OCI-LY3 (cell line): Measurements from ENCODE around the gene SLX9.

Experiments used
- H2AFZ ChIP-seq: fragments of 200-600, 300-600 bp; shearing (Covaris generic); 2 replicates; pipeline ENCODE4 v1.6.0; 2014; ENCODE audit warnings: antibody characterized with exemption, low read depth, low read length
- H3K27ac ChIP-seq: fragments of 200-600, 300-600 bp; sonication (generic); 2 replicates; pipeline ENCODE4 v1.5.1; 2014; ENCODE audit warnings: mild to moderate bottlenecking, low read length, moderate library complexity, mixed read lengths
- H3K27me3 ChIP-seq: fragments of 200-600, 300-600 bp; sonication (generic); 2 replicates; pipeline ENCODE4 v1.6.1; 2014; ENCODE audit warnings: low read depth, low read length, mixed read lengths
- H3K36me3 ChIP-seq: fragments of 200-600, 300-600 bp; sonication (generic); replicated peaks from 2 replicates; pipeline ENCODE3; 2014; ENCODE audit warnings: low read depth, low read length, mixed read lengths
- H3K4me1 ChIP-seq: fragments of 300-600, 200-600 bp; sonication (generic); 2 replicates; pipeline ENCODE4 v1.6.1; 2014; ENCODE audit warnings: low read length, mixed read lengths
- H3K4me2 ChIP-seq: fragments of 200-600, 300-600 bp; sonication (generic); 2 replicates; pipeline ENCODE4 v1.6.1; 2014; ENCODE audit warnings: low read length, mixed read lengths
- H3K4me3 ChIP-seq: fragments of 300-600, 200-600 bp; sonication (generic); 2 replicates; pipeline ENCODE4 v1.5.1; 2014; ENCODE audit warnings: antibody characterized with exemption, mild to moderate bottlenecking, low read length, moderate library complexity
- H3K79me2 ChIP-seq: fragments of 300-600, 200-600 bp; shearing (Covaris generic); 2 replicates; pipeline ENCODE4 v1.6.1; 2014; ENCODE audit warnings: mild to moderate bottlenecking, low read length, mixed read lengths
- H3K9ac ChIP-seq: fragments of 300-600, 200-600 bp; shearing (Covaris generic); 2 replicates; pipeline ENCODE4 v1.6.0; 2014; ENCODE audit warnings: mild to moderate bottlenecking, low read length, moderate library complexity
- H3K9me3 ChIP-seq: fragments of 200-600, 300-600 bp; shearing (Covaris generic); 2 replicates; pipeline ENCODE4 v1.6.1; 2014; ENCODE audit warnings: low read length, mixed read lengths; ENCODE audit not compliant: insufficient read depth
- H4K20me1 ChIP-seq: fragments of 200-600, 300-600 bp; sonication (generic); 2 replicates; pipeline ENCODE4 v1.6.1; 2016; ENCODE audit warnings: low read length, mixed read lengths; ENCODE audit not compliant: insufficient read depth
- EZH2phosphoT487 ChIP-seq: fragments of 200-600 bp; shearing (Covaris generic); IDR thresholded peaks from 2 replicates; pipeline ENCODE4 v1.6.1; 2018; ENCODE audit warnings: antibody characterized with exemption, mixed run types, low read depth
- TF ChIP-seq, protein P1 (sequence below): fragments of 200-600, 300-600 bp; sonication (generic); IDR thresholded peaks from 2 replicates; pipeline ENCODE4 v1.5.1; 2014; ENCODE audit warnings: antibody characterized with exemption, low read length, low read depth

Gene SLX9

DNA sequence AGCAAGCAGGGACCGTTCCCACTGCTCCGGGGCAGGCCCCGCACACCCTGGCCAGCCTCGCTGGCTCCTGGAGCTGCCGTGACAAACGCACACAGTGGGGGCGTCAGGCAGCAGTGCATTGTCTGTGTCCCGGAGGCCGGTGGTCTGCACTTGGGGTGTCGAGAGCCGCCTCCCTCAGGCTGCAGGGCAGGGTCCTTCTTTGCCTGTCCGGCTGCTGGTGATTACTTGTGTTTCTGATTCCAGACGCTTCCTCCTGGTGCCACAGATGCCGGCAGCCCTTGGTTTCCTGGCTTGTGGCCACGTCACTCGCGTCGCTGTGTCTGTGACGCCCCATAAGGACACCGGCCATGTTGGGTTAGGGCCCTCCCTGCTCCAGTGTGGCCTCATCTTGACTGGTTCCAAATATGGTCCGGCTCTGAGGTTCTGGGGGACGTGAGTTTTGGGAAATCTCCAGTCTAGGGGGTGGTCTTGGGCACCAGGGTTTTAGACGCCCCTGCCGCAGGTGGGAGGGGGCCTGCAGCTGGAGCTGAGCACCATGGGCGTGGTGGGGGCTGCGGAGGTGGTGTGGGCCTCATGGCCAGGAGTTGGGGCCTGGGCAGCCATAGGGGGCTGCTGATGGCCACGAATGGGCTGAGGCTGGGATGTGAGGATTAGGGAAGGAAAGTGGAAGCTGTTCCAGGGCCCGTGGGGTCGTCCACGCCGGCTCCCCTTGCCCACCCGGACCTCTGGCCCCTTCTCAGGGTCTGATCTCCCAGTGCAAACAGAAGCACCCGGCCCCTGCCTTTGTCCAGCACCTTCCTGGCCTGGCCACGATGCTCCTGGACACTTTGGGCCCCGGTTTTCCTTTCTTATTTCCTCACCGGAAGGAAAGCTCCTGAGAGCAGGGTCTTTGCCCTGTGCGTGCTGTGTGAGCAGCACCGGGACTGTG, 41.0 kb downstream of the SLX9 start:
- no peaks in the 10 kb centered on the region for H4K20me1 ChIP-seq
- no peak overlapping the region for H3K4me3 ChIP-seq
- no peaks in the 10 kb centered on the region for H3K27me3 ChIP-seq
- H3K27ac ChIP-seq, result no peak overlapping the region
- H3K36me3 ChIP-seq, result no peaks in the 10 kb centered on the region
- TF ChIP-seq, protein P1, sequence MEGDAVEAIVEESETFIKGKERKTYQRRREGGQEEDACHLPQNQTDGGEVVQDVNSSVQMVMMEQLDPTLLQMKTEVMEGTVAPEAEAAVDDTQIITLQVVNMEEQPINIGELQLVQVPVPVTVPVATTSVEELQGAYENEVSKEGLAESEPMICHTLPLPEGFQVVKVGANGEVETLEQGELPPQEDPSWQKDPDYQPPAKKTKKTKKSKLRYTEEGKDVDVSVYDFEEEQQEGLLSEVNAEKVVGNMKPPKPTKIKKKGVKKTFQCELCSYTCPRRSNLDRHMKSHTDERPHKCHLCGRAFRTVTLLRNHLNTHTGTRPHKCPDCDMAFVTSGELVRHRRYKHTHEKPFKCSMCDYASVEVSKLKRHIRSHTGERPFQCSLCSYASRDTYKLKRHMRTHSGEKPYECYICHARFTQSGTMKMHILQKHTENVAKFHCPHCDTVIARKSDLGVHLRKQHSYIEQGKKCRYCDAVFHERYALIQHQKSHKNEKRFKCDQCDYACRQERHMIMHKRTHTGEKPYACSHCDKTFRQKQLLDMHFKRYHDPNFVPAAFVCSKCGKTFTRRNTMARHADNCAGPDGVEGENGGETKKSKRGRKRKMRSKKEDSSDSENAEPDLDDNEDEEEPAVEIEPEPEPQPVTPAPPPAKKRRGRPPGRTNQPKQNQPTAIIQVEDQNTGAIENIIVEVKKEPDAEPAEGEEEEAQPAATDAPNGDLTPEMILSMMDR, result no peak
- no peak for TF ChIP-seq EZH2phosphoT487
- H3K9me3 ChIP-seq, result no peaks in the 10 kb centered on the region
- H3K4me1 ChIP-seq, result no peaks in the 10 kb centered on the region
- H3K4me2 ChIP-seq, result no peak overlapping the region
- H3K79me2 ChIP-seq, result no peaks in the 10 kb centered on the region
- H2AFZ ChIP-seq, result no peak overlapping the region
- no peak overlapping the region for H3K9ac ChIP-seq

DNA sequence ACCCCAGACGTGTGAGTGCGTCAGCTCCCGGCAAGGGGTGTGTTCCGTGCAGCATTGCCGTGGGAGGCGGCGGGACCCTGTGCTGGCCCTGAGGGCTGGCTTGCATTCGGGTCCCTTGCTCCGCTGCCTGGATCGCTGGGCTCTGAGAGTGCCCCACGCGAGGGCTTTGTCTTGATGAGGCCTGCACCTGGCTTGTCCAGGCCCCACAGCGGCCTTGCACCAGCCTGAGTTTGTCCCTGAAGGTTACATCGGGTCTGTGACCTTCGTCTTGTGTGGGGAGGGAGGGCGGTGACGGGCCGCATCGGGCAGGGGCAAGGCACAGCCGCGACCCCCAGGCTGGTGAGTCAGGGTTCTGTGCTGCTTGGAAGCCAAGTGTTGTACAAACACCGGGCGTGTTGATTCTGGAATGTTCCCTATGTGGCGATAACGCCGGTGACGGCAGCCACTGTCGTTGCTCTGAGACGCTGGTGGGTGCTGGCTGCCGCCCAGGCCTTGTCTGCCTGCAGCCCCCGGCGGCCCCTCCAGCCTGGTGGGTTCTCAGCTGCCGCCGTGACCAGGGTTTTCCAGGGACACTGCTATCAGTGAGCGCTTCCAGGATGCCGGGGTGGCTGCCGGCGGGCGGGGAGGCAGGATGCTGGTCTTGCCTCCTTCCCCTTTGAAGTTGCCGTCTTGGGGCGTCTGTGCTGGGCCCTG, 42.9 kb downstream of the SLX9 start:
- Histone ChIP-seq H3K4me3 (no peak overlapping the region), H3K27ac (no peak overlapping the region)

DNA sequence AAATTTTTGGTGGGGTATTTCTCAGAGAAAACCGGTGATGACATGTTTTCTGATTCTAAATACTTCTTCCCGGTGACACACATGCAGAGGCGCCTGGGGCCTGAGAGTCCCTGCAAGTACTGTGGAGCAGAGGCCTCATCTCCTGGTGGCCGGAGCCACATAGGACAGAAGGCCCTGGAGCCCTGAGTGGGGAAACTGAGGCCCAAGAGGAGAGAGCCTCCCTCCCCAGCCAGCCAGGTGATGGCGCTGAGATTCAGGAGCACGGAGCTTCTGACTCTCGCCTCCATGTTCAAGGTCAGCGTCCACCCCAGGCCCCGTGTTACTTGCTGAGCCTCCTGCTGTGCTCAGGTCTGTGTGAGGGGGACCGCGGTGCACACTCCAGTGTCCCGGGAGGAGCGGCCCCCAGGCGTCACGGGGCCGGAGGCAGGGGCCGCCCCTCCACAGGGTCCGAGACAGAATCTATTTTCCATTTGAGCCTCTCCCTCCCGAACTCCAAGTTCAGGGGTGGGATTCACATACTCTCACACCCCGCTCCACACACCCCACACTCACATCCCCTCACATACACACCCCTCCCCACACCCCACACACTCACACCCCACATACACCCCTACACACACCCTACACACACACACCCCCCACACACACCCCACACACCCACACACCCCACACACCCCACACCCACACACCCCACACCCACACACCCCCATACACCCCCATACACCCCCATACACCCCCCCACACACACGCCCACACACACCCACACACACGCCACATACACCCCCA, 43.8 kb downstream of the SLX9 start:
- no peaks in the 10 kb centered on the region for H3K4me1 ChIP-seq
- TF ChIP-seq, protein P1, result no peak
- no peak for TF ChIP-seq EZH2phosphoT487
- no peak overlapping the region for H3K9ac ChIP-seq
- no peak overlapping the region for H3K27ac ChIP-seq
- H3K9me3 ChIP-seq, result no peaks in the 10 kb centered on the region
- H2AFZ ChIP-seq, result no peak overlapping the region
- H3K4me2 ChIP-seq, result no peak overlapping the region
- no peaks in the 10 kb centered on the region for H3K79me2 ChIP-seq
- no peaks in the 10 kb centered on the region for H4K20me1 ChIP-seq
- no peaks in the 10 kb centered on the region for H3K27me3 ChIP-seq
- no peak overlapping the region for H3K4me3 ChIP-seq
- no peaks in the 10 kb centered on the region for H3K36me3 ChIP-seq

More for the DNA sequence above, 42.9 kb downstream of the SLX9 start:
- no peaks in the 10 kb centered on the region for H3K79me2 ChIP-seq
- no peaks in the 10 kb centered on the region for H3K36me3 ChIP-seq
- H2AFZ ChIP-seq, result no peak overlapping the region
- TF ChIP-seq, protein P1, result no peak
- no peak for TF ChIP-seq EZH2phosphoT487
- H3K4me2 ChIP-seq, result no peak overlapping the region
- no peaks in the 10 kb centered on the region for H3K9me3 ChIP-seq
- no peaks in the 10 kb centered on the region for H3K4me1 ChIP-seq
- H3K27me3 ChIP-seq, result no peaks in the 10 kb centered on the region
- H3K9ac ChIP-seq, result no peak overlapping the region
- no peaks in the 10 kb centered on the region for H4K20me1 ChIP-seq
